Measurements from ENCODE around the gene SERPINE1. TPM values are rescaled to one million over a fixed set of nuclear protein-coding genes. Genes with fewer than 3 reads are reported as not detected.

Gene SERPINE1
- total and polyA plus RNA-seq, 2 of the 8 experiments (the other 6 are each of a cell fraction or from before 2014, with no cell fraction given): 3.7 to 5.6 TPM

DNA sequence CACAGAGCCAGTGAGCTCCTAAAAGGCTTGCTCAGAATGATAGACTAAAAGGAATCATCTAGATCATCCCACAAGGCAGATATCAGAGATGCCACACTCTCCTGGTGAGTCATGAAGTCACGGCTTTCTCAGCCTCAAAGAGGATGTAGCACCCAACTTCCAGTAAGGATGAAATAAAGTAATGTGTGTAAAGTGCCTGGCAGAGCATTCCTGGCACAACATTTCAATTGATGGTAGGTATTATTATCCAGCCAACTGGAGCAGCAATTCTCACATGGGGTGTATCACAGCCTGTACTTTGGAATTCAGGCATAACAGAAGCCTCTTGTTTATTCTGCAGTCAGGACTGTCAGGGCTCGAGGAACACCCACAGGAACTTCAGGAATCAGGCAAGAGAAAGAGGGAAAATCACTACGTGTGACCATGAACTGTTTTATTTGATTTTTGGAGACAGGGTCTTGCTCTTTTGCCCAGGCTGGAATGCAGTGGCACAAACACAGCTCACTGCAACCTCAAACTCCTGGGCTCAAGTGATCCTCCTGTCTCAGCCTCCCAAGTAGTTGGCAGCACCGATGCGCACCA, 58.4 kb downstream of the SERPINE1 start (continued):
- TF ChIP-seq, protein P1, sequence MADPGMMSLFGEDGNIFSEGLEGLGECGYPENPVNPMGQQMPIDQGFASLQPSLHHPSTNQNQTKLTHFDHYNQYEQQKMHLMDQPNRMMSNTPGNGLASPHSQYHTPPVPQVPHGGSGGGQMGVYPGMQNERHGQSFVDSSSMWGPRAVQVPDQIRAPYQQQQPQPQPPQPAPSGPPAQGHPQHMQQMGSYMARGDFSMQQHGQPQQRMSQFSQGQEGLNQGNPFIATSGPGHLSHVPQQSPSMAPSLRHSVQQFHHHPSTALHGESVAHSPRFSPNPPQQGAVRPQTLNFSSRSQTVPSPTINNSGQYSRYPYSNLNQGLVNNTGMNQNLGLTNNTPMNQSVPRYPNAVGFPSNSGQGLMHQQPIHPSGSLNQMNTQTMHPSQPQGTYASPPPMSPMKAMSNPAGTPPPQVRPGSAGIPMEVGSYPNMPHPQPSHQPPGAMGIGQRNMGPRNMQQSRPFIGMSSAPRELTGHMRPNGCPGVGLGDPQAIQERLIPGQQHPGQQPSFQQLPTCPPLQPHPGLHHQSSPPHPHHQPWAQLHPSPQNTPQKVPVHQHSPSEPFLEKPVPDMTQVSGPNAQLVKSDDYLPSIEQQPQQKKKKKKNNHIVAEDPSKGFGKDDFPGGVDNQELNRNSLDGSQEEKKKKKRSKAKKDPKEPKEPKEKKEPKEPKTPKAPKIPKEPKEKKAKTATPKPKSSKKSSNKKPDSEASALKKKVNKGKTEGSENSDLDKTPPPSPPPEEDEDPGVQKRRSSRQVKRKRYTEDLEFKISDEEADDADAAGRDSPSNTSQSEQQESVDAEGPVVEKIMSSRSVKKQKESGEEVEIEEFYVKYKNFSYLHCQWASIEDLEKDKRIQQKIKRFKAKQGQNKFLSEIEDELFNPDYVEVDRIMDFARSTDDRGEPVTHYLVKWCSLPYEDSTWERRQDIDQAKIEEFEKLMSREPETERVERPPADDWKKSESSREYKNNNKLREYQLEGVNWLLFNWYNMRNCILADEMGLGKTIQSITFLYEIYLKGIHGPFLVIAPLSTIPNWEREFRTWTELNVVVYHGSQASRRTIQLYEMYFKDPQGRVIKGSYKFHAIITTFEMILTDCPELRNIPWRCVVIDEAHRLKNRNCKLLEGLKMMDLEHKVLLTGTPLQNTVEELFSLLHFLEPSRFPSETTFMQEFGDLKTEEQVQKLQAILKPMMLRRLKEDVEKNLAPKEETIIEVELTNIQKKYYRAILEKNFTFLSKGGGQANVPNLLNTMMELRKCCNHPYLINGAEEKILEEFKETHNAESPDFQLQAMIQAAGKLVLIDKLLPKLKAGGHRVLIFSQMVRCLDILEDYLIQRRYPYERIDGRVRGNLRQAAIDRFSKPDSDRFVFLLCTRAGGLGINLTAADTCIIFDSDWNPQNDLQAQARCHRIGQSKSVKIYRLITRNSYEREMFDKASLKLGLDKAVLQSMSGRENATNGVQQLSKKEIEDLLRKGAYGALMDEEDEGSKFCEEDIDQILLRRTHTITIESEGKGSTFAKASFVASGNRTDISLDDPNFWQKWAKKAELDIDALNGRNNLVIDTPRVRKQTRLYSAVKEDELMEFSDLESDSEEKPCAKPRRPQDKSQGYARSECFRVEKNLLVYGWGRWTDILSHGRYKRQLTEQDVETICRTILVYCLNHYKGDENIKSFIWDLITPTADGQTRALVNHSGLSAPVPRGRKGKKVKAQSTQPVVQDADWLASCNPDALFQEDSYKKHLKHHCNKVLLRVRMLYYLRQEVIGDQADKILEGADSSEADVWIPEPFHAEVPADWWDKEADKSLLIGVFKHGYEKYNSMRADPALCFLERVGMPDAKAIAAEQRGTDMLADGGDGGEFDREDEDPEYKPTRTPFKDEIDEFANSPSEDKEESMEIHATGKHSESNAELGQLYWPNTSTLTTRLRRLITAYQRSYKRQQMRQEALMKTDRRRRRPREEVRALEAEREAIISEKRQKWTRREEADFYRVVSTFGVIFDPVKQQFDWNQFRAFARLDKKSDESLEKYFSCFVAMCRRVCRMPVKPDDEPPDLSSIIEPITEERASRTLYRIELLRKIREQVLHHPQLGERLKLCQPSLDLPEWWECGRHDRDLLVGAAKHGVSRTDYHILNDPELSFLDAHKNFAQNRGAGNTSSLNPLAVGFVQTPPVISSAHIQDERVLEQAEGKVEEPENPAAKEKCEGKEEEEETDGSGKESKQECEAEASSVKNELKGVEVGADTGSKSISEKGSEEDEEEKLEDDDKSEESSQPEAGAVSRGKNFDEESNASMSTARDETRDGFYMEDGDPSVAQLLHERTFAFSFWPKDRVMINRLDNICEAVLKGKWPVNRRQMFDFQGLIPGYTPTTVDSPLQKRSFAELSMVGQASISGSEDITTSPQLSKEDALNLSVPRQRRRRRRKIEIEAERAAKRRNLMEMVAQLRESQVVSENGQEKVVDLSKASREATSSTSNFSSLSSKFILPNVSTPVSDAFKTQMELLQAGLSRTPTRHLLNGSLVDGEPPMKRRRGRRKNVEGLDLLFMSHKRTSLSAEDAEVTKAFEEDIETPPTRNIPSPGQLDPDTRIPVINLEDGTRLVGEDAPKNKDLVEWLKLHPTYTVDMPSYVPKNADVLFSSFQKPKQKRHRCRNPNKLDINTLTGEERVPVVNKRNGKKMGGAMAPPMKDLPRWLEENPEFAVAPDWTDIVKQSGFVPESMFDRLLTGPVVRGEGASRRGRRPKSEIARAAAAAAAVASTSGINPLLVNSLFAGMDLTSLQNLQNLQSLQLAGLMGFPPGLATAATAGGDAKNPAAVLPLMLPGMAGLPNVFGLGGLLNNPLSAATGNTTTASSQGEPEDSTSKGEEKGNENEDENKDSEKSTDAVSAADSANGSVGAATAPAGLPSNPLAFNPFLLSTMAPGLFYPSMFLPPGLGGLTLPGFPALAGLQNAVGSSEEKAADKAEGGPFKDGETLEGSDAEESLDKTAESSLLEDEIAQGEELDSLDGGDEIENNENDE (IDR thresholded peaks at IDR 0.05; ENCODE audit: insufficient replicate concordance, low read length): no peak
- TF ChIP-seq CBX5 (IDR thresholded peaks at IDR 0.05; ENCODE audit: low read depth, low read length) (no peak), CTBP2 (IDR thresholded peaks at IDR 0.05; ENCODE audit: borderline replicate concordance, insufficient read depth, insufficient read length, low read length) (no peak), CEBPB (IDR thresholded peaks at IDR 0.05; ENCODE audit: low read depth, low read length) (no peak), RNF2 (IDR thresholded peaks at IDR 0.05; ENCODE audit: borderline replicate concordance, low read depth, low read length, missing control alignments, poor library complexity, severe bottlenecking) (no peak), ASH2L (IDR thresholded peaks at IDR 0.05; ENCODE audit: low read length) (no peak), POLR2AphosphoS5 (IDR thresholded peaks at IDR 0.05; ENCODE audit: low read depth, low read length) (no peak), EGR1 (IDR thresholded peaks at IDR 0.05; ENCODE audit: borderline replicate concordance, low read depth, low read length) (no peak), EZH2 (IDR thresholded peaks at IDR 0.05; ENCODE audit: low read depth, low read length, severe bottlenecking) (no peak), KDM1A (IDR thresholded peaks at IDR 0.05; ENCODE audit: borderline replicate concordance, low read length) (no peak), BACH1 (IDR thresholded peaks at IDR 0.05; ENCODE audit: low read length) (no peak)

Data from H1 (cell line).